SK-N-SH (cell line): ENCODE results near the gene GABRR2. TPM values are rescaled to one million over a fixed set of nuclear protein-coding genes. Genes with fewer than 3 reads are reported as not detected.
"Not testable (repeated sequence)": the region's sequence is repeated elsewhere in the genome, so short reads cannot be mapped to it uniquely, and the experiment has no call there.

ENCODE experiments used
- CTCF ChIA-PET: fragments of 300-600, 350-600 bp; formaldehyde crosslinking; extraction: SDS; loops from one replicate; lab custom pipeline; 2021; lab: Yijun Ruan, JAX
- POLR2A ChIA-PET: fragments of 350-600 bp; sonication (Branson Sonifier 250); formaldehyde crosslinking; extraction: SDS; loops from one replicate; lab custom pipeline; 2020; ENCODE audit warnings: antibody characterized with exemption, inconsistent platforms; lab: Yijun Ruan, JAX
- DNase-seq: peaks from one replicate; pipeline ENCODE4 v3.0.0; 2012
- H2AFZ ChIP-seq: fragments of 200-600 bp; sonication (generic); 2 replicates; pipeline ENCODE4 v1.8.1; 2016; ENCODE audit warnings: antibody characterized with exemption, mild to moderate bottlenecking, low read depth
- H3F3A ChIP-seq: fragments of 200-600 bp; sonication (generic); replicated peaks from 2 replicates; pipeline ENCODE3; 2016; ENCODE audit warnings: antibody characterized with exemption, mild to moderate bottlenecking; ENCODE audit not compliant: insufficient read depth
- H3K27ac ChIP-seq, 2 experiments: fragments of 200-500 bp in 1 of 2; fragments of 200-600 bp in 1 of 2; sonication (Bioruptor generic) in 1 of 2; sonication (generic), shearing (Covaris generic) in 1 of 2; 2 replicates each; pipeline versions ENCODE4 v1.5.1 to v1.6.1; 2014 to 2016; ENCODE audit warnings: low read depth in 2 of 2, inconsistent platforms in 1 of 2, low read length in 1 of 2, mild to moderate bottlenecking in 1 of 2, mixed read lengths in 1 of 2
- H3K27me3 ChIP-seq: fragments of 200-600 bp; sonication (generic), shearing (Covaris generic); 2 replicates; pipeline ENCODE4 v1.6.1; 2016; ENCODE audit warnings: mixed run types; ENCODE audit not compliant: insufficient read depth
- H3K36me3 ChIP-seq, 2 experiments: fragments of 200-500 bp in 1 of 2; fragments of 200-600 bp in 1 of 2; sonication (Bioruptor generic) in 1 of 2; sonication (generic) in 1 of 2; replicated peaks in 1 of 2; 2 replicates each; pipeline versions ENCODE3 to v1.5.1; 2014 to 2016; ENCODE audit warnings: low read length in 1 of 2, mild to moderate bottlenecking in 1 of 2; ENCODE audit not compliant: insufficient read depth in 2 of 2, control insufficient read depth in 1 of 2
- H3K4me1 ChIP-seq, 2 experiments: fragments of 200-500 bp in 1 of 2; fragments of 200-600 bp in 1 of 2; sonication (Bioruptor generic) in 1 of 2; sonication (generic), shearing (Covaris generic) in 1 of 2; 2 replicates each; pipeline versions ENCODE4 v1.5.1 to v1.6.1; 2014 to 2016; ENCODE audit warnings: low read depth in 1 of 2, low read length in 1 of 2, mixed run types in 1 of 2; ENCODE audit not compliant: insufficient read depth in 2 of 2, control insufficient read depth in 1 of 2
- H3K4me2 ChIP-seq: fragments of 200-600 bp; sonication (generic), shearing (Covaris generic); 2 replicates; pipeline ENCODE4 v1.6.1; 2017; ENCODE audit warnings: mixed run types
- H3K4me3 ChIP-seq, 2 experiments: fragments of 200-500 bp in 1 of 2; fragments of 200-600 bp in 1 of 2; sonication (Bioruptor generic) in 1 of 2; sonication (generic), shearing (Covaris generic) in 1 of 2; 2 replicates each; pipeline versions ENCODE4 v1.5.1 to v1.8.1; 2014 to 2016; ENCODE audit warnings: low read depth in 2 of 2, inconsistent platforms in 1 of 2, low read length in 1 of 2, mild to moderate bottlenecking in 1 of 2, mixed read lengths in 1 of 2, moderate library complexity in 1 of 2
- H3K79me2 ChIP-seq: fragments of 200-600 bp; sonication (generic); 2 replicates; pipeline ENCODE4 v1.8.1; 2017; ENCODE audit warnings: mild to moderate bottlenecking; ENCODE audit not compliant: insufficient read depth
- H3K9ac ChIP-seq: fragments of 200-600 bp; sonication (generic); 2 replicates; pipeline ENCODE4 v1.6.1; 2017; ENCODE audit warnings: mixed run types
- H3K9me2 ChIP-seq: fragments of 200-600 bp; sonication (generic); 2 replicates; pipeline ENCODE4 v1.6.1; 2017; ENCODE audit warnings: mixed run types
- H3K9me3 ChIP-seq: fragments of 200-600 bp; sonication (generic); 2 replicates; pipeline ENCODE4 v1.6.1; 2017; ENCODE audit warnings: mixed run types, mild to moderate bottlenecking, moderate library complexity
- H4K20me1 ChIP-seq: fragments of 200-600 bp; sonication (generic); 2 replicates; pipeline ENCODE4 v1.6.1; 2017; ENCODE audit warnings: mild to moderate bottlenecking, mixed run types; ENCODE audit not compliant: insufficient read depth
- ELF1 ChIP-seq: IDR thresholded peaks from 2 replicates; pipeline ENCODE4 v1.4.0; 2012
- EZH2phosphoT487 ChIP-seq: fragments of 200-600 bp; sonication (generic); IDR thresholded peaks from 2 replicates; pipeline ENCODE4 v1.6.1; 2017; ENCODE audit warnings: low read depth, mixed run types, mild to moderate bottlenecking, antibody characterized with exemption, moderate library complexity, borderline replicate concordance
- POLR2AphosphoS5 ChIP-seq: IDR thresholded peaks from 2 replicates; pipeline ENCODE4 v1.6.1; 2012; ENCODE audit warnings: low read depth, low read length
- REST ChIP-seq: IDR thresholded peaks from 2 replicates; pipeline ENCODE4 v1.6.1; 2012; ENCODE audit warnings: mild to moderate bottlenecking, low read depth, low read length, moderate library complexity
- USF2 ChIP-seq: fragments of 150-350 bp; IDR thresholded peaks from 2 replicates; pipeline ENCODE4 v1.6.1; 2017; ENCODE audit warnings: antibody characterized with exemption, low read length, low read depth, borderline replicate concordance
- WGBS: methylation state at CpG from one replicate; pipeline ENCODE4 v1.1.6; 2017; ENCODE audit warnings: low lambda C conversion rate; 5-methylcytosine and 5-hydroxymethylcytosine counted together
- polyA plus RNA-seq, 3 experiments: library from polyadenylated mRNA; depleted of rRNA; stranded (reverse); fragments of >200 nt; gene quantifications; 2 replicates each; pipeline ENCODE4 v1.2.3, GENCODE V29; 2012
- TF ChIP-seq, protein P1 (sequence below): IDR thresholded peaks from 2 replicates; pipeline ENCODE4; 2012

The GABRR2 gene
- polyA plus RNA-seq, 1 of the 3 experiments (the other 2 are of a cell fraction): 0.18 TPM

DNA sequence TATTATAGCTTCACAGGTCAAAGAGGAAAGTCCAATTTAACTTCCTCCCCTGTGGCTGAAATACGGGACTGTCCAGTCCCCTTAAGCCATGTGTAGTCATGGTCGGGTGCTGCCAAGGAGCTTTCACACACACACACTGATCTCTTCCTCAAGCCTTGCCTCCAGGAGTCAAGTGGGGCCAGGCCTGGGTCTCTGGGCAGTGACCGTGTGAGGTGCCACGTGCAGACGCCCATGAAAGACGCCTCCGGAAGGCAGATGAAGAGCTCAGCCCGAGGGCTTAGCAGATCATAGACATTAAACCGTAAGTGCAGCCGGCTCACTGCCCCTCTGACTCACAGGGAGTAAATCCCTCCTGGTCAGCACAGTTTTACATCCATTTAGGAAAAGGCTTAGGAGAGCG is 4.2 kb downstream of the GABRR2 start (continued):
- TF ChIP-seq EZH2phosphoT487 (no peak), POLR2AphosphoS5 (no peak), ELF1 (no peak)

DNA sequence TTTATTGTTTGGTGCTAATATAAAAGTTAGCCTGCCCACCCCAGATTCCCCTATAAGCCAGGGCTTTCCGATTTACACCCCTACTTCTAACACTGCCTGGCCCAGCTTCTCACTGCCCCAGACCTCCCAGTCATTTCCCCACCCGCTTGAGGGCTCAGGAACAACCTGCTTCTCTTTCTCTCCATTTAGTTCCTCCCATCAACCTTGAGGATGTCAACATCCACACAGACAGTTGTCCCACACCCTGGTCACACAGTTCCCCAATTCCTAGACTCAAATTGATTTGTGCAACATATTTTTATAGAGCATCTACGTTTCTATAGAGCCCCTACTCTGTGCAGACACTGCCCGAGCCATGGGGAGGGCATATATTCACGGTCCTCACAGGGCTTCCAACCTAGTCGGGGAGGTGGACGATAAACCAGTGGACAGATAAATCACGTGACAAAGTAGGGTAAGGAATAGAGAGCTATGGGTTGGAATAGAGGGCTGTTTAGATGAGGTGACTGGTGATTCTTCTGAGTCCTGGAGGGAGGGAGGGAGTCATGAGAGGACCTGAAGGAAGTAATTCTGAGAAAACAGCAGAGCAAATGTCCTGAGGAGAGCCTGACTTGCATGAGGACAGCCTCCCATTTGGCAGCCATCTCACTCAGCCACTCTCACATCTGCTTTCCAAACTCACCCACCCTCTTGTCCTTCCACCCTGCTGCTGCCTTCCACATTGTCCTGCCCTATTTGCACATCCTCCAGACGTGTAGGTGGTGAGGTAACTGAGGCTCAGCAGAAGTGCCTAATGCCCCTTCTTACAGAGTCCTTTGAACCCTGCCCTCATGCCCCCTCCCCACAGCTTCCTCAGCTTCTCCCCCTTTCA is 6.3 kb downstream of the GABRR2 start:
- ChIA-PET POLR2A (no interaction called here), CTCF (interaction anchor here (0.7 kb wide), 1 partner anchor 12 kb away, joined by 3 read pairs; no protein-coding TSS in a partner anchor)
- H2AFZ ChIP-seq: no peak overlapping the region
- no peaks in the 10 kb centered on the region for H3K79me2 ChIP-seq
- peaks cover 11 to 25% of the 10 kb centered on the region in 2 experiments for H3K4me1 ChIP-seq
- no peaks in the 10 kb centered on the region for H4K20me1 ChIP-seq
- 75% methylated on average over 8 of the region's 9 CpGs for WGBS
- no peak overlapping the region for H3K4me3 ChIP-seq
- H3K4me2 ChIP-seq: no peak overlapping the region
- no peak for DNase-seq
- H3F3A ChIP-seq: peaks cover 12% of the 10 kb centered on the region
- no peaks in the 10 kb centered on the region for H3K9me3 ChIP-seq
- H3K9me2 ChIP-seq: no peaks in the 10 kb centered on the region
- H3K27me3 ChIP-seq: no peaks in the 10 kb centered on the region; the same call in 1 of the 2 replicates
- H3K27ac ChIP-seq: no peak overlapping the region
- TF ChIP-seq POLR2AphosphoS5 (no peak), USF2 (no peak), ELF1 (no peak), REST (no peak)
- TF ChIP-seq, protein P1, sequence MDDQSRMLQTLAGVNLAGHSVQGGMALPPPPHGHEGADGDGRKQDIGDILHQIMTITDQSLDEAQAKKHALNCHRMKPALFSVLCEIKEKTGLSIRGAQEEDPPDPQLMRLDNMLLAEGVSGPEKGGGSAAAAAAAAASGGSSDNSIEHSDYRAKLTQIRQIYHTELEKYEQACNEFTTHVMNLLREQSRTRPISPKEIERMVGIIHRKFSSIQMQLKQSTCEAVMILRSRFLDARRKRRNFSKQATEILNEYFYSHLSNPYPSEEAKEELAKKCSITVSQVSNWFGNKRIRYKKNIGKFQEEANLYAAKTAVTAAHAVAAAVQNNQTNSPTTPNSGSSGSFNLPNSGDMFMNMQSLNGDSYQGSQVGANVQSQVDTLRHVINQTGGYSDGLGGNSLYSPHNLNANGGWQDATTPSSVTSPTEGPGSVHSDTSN: no peak
- H3K36me3 ChIP-seq: no peaks in the 10 kb centered on the region
- no peak overlapping the region for H3K9ac ChIP-seq

DNA sequence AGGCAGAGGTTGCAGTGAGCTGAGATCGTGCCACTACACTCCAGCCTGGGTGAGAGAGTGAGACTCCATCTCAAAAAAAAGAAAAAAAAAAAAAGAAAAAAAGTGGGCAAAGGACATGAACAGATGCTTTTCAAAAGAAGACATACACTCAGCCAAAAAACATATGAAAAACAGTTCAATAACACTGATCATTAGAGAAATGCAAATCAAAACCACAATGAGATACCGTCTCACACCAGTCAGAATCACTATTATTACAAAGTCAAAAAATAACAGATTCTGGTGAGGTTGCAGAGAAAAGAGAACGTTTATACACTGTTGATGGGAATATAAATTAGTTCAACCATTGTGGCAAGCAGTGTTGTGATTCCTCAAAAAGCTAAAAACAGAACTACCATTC is 10.6 kb downstream of the GABRR2 start:
- H2AFZ ChIP-seq, H3K9me3 ChIP-seq, H3F3A ChIP-seq, H3K4me1 ChIP-seq, DNase-seq, H3K27me3 ChIP-seq, H4K20me1 ChIP-seq, H3K79me2 ChIP-seq, H3K36me3 ChIP-seq, H3K4me3 ChIP-seq, H3K4me2 ChIP-seq, POLR2A ChIA-PET, H3K9ac ChIP-seq, H3K27ac ChIP-seq, H3K9me2 ChIP-seq: not testable (repeated sequence)
- CTCF ChIA-PET: interaction anchor here (1.2 kb wide), 1 partner anchor 23 kb away, joined by 3 read pairs; no protein-coding TSS in a partner anchor
- WGBS: 67% methylated on average over 3 of the region's 3 CpGs
